Measurements from ENCODE around the gene LNPK.
"Not testable (repeated sequence)": the region's sequence is repeated elsewhere in the genome, so short reads cannot be mapped to it uniquely, and the experiment has no call there.

LNPK gene, protein sequence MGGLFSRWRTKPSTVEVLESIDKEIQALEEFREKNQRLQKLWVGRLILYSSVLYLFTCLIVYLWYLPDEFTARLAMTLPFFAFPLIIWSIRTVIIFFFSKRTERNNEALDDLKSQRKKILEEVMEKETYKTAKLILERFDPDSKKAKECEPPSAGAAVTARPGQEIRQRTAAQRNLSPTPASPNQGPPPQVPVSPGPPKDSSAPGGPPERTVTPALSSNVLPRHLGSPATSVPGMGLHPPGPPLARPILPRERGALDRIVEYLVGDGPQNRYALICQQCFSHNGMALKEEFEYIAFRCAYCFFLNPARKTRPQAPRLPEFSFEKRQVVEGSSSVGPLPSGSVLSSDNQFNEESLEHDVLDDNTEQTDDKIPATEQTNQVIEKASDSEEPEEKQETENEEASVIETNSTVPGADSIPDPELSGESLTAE

DNA sequence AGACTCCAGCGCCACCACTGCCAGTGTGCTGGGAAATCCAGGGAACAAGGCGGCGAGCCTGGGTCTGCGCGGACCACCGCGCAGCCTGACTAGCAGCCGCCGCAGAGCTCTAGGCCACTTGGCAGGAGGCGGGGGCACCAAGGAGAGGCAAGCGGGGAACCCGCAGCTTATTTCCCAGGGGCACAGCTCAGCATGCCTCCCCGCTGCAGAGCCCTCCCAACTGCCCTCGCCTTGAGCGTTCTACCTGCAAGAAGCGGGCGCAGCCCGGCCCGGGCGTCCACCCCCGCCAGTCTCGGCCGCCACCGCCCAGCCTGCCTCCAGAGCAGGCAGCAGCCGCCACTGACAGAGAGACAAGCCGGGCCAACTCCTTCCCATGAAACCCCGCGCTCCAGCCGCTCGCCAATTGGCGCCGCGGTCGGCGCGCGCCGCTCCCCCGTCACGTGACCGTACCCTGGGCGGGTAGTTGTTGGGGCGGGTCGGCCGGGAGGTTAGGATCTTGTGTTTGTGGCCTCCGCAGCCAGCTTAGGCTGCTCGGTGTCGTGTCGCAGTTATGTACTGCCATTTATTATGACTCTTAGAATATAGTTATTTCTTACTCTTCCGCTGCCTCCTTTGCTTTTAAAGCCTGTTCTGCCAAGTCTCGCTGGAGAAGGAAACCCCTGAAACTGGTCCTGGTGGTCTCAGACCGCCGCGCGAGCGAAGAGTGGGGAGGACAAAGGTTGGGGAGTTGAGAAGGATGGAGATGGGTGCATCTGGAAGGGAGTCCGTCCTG is at the start of gene LNPK:
Gene LNPK, minus strand, starts transcription at position 352 of the 772 bp plus-strand sequence. CDS start 6,683 bp downstream, outside the sequence.
- peak; percentile 88 to 90 for DNase-seq

DNA sequence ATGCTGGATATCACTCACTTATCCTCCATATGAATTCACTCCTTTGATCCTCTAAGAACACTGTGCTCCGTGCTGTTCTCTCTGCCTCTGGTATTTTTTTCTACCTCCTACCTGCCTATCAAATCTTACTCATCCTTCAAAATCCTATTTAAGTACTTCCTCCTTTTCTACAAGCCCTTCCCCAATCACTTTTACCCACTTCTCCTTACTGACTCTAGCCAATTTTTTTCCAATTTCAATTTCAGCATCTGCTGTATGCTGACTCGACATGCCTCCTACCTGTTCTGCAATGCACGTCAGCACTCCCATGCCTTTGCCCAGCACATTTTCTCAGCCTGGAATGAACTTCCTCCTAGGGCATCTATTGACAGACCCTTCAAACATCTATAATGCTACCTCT is 37.3 kb upstream of the LNPK start:
- no peak for DNase-seq

DNA sequence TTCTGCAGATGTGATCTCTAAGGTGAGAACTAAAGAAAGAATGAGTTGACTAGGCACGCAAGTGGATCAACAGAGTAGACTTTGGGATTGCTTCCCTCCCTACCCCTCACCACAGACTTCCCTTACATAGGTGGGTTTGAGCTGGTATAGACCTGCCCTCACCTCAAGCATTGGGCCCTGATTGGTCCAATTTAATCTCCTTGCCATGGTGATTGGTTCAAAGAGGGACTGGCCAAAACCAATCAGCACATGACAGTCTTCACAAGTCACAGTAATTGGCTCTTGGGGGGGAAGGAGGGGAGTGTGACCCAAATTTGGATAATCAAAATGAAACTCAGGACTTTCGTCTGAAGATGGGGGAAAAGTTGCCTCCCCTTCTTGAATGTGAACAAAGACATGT is 36.6 kb upstream of the LNPK start:
- no peak for DNase-seq

DNA sequence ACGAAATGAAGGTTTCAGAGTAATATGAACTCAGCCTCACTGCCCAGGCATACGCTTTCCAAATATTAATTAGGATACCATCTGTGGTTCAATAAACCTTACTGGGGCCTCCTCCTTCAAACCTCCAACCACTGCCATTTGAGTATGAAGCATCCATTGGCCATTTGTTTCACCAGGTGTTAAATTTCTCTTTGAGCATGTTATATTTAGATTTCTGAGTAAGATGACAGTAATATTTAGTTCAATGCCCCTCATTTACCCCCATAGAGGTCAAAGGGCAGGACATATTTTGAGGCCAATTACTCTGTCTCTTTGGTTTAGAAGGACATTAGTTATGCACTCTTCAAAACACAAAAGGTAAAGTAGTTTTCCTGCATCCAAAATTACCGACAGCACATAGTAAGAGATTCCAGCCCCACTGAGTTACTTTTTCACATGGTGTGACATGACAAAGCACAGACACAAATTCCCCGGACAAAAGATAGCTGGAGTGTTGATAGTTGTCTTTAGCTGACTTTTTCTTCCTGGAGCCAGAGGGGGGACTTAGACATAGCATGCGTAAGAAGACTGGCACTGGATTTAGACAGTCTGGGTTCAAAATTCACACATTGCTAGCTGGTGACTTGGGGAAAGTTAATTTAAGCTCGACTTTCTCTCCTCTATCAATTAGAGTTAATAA is 33.1 kb upstream of the LNPK start:
- no peak for DNase-seq

DNA sequence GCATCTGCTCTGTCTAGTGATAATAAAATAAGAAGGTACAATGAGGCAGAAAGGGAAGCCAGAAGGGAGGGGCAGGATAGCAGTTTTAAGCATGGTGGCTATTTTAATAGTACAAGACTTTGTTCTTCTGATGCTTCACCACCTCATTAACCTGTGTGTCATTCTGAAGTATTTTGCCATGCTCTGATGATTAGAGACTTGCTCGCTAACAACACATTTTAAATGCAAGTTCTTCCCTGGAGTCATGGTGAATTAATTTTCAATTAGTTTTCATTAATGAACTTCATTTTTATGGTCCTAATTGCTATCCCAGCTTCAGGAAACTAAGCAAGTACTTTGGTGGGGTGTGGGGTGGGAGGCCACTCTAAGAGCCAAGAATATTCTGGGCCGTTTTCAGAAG is 25.7 kb upstream of the LNPK start:
- DNase-seq = no peak

DNA sequence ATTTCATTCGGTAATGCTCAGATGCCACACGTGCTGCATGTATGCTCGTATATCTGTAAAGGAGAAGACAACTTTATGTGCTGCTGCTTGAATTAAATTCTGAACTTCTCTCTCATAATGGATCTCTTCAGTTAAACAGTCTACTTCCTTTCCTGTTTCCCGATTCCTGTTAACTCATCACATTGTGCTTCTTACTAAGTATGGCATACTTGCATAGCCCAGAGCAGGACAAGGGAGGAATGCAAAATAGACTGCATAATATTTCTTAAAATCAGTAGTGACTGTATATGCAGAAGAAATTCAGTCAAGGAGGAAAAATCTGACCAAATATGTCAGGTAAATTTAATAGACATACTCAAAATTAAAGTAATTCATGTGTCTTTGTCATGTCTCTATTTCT is 23.9 kb upstream of the LNPK start:
- no peak for DNase-seq

DNA sequence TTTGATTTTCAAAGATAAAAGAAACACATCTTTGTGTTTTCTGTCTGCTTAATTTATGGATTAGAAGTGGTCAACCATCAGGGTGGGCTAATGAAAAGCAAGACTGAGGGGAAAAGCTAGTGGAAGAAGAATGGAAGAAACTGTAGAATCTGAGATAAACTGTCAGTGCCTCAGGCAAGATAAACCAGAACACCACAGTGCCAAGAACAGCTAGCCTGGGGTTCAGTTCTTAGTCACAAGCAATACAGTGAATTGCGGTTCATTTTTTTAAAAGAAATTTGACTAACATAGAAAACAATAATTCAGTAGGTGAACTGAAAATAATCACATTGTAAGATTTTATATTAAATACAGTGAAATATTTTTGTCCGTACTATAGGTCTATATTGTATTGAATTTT is 22.0 kb upstream of the LNPK start:
- DNase-seq = no peak

DNA sequence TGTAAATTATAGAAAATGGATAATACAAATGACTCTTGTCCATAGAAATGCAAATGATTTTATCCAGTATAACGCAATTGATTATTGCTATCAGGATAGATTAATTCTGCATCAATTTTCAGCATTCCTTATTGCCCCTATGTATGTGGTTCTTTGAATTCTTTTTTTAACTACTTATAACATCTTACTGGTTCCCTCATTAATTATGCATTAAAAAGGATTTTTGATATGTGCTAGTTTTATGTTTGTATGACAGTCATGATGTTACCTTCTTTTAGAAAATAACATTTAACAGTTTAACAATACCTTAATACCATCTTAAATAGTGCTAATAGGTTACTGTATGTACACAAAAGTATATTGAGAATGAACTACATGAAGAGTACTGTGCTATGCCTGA is 20.0 kb upstream of the LNPK start:
- no peak for DNase-seq

DNA sequence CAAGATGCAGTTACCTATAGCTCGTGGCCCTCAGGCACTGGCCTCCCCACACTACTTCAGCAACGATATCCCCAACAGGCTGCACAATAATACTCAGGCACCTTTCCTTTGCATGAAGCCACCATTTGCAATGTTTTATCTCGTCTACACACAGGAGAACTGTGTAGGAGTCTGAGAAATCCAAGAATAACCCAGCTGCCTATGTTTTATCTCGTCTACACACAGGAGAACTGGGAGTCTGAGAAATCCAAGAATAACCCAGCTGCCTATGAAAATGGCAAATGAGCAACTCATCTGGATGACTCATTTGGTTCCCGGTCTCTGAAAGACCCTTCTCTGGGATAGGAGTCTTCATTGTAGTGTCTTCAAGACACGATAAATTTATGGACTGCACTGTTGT is 18.3 kb upstream of the LNPK start:
- DNase-seq = no peak

DNA sequence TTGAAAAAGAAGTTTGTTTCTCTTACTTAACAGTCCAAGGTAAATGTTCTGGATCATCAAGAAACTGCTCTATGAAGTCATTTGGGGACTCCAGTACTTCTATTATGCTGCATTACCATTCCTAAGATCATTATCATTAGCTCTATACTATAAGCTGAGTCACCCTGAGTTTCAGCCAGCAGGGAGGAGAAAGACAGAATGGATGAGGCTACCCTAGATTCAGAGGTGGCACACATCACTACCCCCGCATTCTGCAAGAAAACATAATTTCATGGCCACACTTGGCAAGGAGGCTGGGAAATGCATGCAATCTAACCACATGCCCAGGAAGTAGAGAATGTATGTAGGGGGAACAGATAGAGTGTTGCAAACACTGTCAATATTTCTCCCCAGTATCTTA is 16.6 kb upstream of the LNPK start:
- DNase-seq = no peak

DNA sequence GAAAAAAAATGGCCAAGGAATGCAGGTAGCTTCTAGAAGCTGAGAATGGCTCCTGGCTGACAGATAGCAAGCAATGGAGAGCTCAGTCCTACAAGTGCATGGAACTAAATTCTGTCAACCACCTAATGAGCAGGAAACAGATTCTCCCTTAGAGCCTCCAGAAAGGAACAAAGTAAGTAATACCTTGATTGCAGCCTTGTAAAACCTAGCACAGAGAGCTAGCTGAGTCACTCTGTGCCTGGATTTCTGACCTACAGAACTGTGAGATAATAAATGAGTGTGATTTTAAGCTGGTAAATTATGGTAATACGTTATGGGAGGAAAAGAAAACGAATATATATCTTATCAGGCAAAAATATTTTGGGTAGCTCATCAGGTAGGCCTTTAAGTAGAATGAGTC is 7.4 kb upstream of the LNPK start:
- no peak for DNase-seq

DNA sequence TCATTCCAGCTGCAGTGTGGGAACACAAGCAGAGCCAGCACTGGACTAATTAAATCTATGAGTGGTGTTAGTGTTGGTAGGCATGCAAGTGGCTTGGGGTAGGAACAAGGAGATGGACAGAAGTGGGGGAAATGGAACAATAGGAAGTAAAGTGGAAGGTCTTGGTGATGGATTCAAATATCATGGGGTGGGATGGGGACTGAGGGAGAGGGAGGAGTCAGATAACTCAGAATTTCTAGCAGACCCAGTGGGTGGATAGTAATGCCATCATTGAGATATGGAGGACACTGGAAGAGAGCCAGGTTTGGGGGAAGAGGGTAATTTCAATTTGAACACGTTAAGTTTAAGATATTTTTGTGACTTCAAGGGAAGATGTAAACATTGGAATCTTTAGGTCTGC is 2.9 kb upstream of the LNPK start:
- DNase-seq = no peak

DNA sequence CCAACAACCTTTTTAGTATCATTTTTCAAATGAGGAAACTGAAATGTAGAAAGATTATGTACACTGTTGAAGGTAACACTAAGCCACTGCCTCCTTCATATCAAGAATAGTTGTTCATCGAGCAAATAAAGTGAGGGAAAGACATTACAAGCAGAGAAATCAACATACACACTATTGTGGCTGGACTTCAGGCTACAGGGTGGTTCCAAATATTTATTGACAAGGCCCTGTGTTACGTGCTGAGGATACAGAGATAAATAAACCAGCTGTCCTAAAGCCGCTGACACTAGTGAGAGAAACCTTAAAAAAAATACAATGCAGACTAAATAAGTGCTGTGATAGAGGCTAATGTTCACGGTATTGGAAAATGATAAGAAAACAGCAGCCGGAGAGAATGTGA is 1.9 kb upstream of the LNPK start:
- DNase-seq = no peak

DNA sequence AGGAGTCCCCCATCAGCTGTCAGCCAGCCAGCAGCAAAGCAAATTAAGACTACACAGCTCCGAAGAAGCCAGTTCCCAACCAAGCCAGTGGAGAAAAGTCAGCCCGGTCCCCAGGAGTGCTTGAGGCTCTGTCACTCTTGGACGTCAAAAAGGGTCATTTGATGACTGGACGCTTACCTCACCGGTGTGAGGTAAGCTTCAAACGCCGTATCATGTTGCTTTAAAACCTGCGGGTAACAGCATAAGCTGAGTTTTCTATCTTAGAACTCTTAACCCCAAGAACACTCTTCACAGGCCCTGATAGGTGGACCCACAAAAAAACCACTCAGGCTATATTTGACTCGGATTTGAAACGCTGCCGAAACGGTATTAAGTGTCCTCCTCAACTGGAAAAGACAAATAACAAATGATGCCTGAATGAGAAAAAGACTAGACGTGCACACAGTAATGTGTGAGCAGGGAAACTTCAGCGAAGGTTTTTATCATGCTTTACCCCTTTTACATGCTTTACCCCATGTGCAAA is 682 bp upstream of the LNPK start:
- no peak for DNase-seq

DNA sequence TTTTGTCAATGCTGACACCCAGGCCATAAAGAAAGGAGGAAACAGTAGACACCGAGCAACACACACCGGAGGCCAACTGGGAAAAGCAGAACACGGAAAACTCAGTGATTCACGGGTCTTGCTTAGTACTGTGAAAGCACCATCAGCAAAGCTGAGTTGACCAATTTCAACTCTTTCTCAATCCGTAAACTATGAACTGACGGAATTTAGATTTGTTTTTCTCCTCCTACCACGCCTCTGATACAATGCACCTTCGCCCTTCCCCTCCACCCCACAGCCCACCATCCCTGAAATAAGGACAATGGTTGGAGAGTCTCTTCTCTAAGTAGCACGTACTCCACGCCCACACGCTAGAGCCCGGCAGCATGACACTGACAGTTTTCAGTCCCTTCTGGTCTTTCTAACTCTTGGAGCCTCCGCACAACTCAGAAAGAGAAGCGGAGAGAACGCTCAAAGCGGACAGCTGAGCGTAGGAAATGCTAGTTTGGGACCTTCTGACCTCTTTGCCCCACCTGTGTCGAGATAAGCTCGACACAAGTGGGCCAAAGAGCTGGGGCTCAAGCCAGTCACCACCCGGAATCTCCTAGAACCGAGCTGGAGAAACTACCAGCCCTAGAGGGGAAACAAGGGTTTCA is 669 bp downstream of the LNPK start:
- DNase-seq = peak; percentile 45 to 50

DNA sequence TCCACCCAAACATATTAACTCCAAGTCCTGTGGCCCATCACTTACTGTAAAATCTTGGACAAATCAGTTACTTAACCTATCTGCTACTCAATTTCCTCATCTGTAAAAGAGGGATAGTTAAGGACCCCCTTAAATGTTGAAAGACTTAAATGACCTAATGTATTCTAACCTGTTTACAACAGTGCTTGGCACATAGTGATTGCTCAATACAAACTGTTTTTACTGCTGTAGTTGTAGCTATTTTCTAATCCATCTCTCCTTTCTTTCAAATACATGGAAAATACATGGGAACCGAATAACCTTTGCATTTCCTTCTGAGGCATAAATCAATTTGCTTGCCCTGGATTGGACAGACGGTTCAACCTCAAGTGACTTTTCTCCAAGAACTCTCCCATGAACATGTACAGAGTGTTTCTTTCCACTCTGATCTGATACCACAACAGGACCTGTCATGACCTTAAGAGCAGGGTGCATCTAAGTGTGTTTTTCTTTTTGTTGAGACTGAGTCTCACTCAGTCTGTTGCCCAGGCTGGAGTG is 2.7 kb downstream of the LNPK start:
- DNase-seq = no peak

DNA sequence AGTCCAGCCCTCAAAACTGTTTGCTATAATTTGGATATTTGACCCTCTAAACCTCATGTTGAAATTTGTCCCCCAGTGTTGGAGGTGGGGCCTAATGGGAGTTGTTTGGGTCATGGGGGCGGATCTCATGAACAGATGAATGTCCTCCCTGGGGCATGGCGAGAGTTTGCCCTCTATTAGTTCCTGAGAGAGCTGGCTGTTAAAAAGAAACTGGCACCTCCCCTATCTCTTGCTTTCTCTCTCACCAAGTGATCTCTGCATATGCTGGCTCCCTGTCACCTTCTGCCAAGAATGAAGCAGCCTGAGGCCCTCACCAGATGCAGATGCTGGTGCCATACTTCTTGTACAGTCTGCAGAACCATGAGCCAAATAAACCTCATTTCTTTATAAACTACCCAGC is 12.0 kb downstream of the LNPK start:
- DNase-seq = no peak

DNA sequence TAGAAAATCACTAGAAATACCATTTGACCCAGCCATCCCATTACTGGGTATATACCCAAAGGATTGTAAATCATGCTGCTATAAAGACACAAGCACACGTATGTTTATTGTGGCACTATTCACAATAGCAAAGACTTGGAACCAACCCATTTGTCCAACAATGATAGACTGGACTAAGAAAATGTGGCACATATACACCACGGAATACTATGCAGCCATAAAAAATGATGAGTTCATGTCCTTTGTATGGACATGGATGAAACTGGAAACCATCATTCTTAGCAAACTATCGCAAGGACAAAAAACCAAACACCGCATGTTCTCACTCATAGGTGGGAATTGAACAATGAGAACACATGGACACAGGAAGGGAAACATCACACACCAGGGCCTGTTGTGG is 14.9 kb downstream of the LNPK start:
- DNase-seq = not testable (repeated sequence)

DNA sequence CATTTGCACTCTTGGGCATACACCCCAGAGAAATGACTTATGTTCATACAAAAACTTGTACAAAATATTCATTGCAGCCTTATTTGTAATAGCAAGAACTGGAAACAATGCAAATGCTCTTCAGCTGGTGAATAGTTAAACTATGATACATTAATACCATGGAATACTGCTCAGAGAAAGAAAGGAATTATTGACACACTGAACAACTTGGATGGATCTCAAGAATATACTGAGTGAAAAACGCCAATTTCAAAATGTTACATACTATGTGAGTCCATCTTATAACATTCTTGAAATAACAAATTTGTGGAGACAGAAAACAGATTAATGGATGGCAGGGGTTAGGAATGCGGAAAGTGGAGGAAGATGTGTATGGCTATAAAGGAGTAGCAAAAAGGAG is 17.2 kb downstream of the LNPK start:
- DNase-seq = no peak

DNA sequence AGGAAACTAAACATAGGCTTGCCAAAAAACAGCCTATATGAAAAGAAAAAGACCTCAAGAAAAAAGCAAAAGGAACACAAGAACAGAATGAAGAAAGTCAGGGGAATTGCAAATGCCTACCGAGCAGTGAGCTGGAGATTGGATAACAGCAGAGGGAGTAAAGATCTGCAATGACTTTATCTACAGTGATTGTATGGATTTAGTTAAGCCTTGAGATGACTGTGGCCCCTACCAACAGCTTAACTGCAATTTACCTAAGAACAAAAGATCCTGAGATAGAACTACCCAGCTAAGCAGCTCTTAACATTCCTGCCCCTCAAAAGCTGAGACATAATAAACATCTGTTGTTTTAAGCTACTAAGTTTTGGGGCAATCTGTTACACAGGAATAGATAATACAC is 20.5 kb downstream of the LNPK start:
- DNase-seq = no peak

DNA sequence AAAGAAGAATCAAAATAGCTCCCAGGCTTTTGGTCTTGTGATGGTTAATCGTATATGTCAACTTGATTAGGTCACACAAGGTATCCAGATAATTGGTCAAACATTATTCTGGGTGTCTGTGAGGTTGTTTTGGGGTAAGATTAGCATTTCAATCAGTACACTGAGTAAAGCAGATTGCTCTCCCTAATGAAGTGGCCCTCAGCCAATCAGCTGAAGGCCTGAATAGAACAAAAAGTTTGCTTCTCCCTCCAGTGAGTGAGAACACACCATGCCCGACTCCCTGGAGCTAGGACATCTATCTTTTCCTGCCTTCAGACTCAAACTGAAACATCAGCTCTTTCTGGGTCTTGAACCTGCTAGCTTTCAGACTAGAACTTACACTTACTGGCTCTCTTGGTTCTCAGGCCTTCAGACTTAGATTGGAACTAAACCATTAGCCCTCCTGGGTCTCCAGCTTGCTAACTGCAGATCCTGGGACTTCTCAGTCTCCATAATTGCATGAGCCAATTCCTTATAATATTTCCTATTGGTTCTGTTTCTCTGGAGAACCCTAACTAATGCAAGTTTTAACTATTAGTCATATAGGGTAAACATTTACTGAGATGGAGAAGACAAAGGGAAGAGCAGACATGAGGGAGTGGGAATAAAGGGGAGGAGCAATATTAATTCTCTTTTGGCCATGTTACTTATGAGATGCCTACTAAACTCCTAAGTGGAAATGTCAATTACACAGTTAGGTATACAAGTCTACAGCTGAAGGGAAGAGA is 25.5 kb downstream of the LNPK start:
- no peak for DNase-seq

DNA sequence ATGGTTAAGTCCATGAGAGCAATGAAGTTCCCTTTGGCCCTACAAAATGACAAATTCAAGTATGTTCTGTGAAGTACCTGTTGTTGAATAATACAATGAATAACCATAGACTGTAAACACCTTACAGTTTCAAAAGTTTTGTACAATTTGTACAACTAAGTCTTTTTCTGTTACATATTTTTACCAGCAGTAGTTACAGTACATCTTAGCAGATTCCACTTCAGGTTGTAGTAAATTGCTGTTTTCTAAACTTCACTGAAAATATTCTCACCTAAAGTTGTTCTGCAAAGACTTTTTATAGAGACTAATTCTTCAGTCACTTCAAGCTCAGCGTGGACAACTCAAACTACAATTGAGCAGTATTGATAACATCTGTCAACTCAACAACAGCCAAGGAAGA is 28.7 kb downstream of the LNPK start:
- no peak for DNase-seq

Data from stimulated activated CD4-positive, alpha-beta T cell treated with anti-CD3 and anti-CD28 coated beads, Interleukin-4, amount 100 ng/mL, for 4 hours (primary cell).